Daoy (cell line): Measurements from ENCODE around the gene AFAP1. TPM values are rescaled to one million over a fixed set of nuclear protein-coding genes. Genes with fewer than 3 reads are reported as not detected.

Experiments
- DNase-seq: peaks from one replicate; pipeline ENCODE4 v3.0.0-alpha.2; 2015; ENCODE audit warnings: low read depth
- total RNA-seq: library from RNA; depleted of rRNA; stranded (reverse); fragments of >200 nt; shearing (Covaris generic); gene quantifications from 2 replicates; pipeline ENCODE4 v1.2.3, GENCODE V29; 2014; rRNA removed

Gene AFAP1
- total RNA-seq, 1 experiment from 2014 or later = 42.0 TPM

DNA sequence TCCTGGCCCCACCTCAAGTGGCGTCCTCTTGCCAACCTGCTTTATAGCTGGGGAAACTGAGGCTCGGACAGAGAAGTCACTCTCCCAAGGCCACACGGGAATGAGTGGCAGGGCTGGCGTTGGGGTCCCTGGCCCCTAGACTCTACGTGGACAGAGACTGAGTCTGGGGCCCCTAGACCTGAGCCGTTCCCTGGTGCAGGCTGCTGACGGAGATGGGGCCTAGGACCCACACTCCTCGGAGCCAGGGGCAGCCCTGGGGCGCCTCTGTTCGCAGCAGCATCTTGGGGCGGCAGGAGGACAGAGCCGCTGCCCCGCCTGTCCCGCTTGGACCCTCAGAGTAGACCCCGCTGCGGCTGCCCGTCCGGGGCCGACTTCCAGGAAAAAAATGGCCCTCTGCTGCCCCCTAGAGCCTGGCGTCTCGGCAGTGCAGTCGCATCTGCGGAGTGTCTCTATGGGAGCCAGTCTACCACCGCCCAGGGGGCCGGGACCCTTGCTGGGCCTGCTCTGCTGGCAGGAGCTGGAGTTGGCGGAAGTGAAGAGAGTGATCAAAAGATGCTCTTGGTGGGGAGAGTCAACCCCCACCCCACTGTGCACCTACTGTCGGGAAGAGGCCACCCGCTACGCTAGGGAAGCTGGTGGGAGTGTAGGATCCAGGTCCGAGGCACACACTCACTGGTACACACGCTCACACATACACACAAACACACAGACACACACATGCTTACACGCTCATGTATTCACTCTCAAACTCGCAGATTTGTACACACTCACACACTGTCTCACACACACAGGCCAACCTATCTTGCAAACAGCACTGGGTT lies 220.1 kb downstream of the AFAP1 start:
- DNase-seq = peak; percentile 44

GRCh38 chr4:7717946-7718490 lies 221.6 kb downstream of the AFAP1 start:
- DNase-seq = no peak

DNA sequence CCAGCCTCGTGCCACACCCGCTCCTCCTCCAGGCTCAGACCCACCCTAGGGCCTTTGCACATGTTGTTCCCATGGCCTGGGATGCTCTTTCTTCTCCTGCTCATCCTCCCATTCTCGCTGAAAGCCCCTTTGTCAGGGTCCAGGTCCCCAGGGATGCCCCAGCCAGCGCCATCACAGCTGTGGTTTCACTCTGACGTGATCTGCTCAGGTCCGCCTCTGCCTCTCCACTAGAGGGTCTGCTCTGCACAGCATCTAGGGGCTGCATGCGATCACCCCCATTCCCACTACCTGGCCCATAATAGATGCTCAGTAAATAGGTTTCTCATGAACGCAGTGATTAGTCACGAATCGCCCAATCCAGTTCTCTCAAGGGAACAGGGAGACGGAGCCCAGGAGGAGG lies 222.5 kb downstream of the AFAP1 start:
- no peak for DNase-seq

DNA sequence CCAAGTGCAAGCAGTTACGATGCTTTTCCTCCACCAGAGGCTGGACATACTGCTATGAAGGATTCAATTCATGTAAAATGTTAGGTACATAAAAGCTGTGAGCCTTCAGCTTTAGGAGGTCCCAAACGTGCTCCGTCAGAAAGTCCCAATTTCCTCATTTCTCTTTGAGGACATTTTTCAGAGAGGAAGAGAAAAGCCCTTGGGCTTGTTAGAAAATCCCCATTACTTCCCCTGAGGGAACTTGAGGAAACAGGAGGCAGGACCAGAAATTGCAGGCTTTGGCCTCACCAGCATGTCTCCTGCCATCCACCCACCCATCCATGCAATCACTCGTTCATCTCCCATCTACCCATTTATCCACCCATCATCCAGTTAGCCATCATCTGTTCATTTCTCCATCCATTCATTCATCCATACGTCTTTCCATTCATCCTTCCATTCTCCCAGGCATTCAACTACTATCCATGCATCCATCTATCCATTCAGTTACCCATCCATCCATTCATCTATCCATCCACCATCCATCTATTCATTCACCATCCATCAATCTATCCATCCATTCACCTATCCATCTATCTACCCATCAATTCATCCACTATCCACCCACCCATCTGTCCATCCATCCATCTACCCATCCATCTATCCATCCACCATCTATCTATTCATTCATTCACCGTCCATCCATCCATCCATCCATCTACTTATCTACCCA lies 223.5 kb downstream of the AFAP1 start:
- DNase-seq = no peak

- no peak for DNase-seq
These were observed 224.2 kb downstream of the AFAP1 start for GRCh38 chr4:7715271-7716009.

DNA sequence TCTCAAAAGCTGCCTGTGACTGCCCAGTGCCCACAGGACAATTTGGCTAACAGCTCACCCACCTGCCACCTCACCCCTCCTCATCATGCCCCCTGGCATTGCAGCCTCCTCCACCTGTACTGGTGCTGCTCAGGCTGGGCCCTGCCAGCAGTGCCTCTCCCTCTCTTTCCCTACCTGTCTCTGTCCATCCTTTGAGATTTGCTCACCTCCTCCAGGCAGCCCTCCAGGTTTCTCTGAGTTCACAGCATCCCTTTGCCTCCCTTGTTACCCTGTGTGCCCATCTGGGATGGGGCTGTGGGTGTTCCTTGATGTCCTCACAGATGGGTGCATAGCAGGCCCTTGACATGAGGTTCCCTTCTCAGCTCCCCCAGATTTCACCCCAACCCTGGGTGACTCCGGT lies 224.9 kb downstream of the AFAP1 start:
- no peak for DNase-seq

DNA sequence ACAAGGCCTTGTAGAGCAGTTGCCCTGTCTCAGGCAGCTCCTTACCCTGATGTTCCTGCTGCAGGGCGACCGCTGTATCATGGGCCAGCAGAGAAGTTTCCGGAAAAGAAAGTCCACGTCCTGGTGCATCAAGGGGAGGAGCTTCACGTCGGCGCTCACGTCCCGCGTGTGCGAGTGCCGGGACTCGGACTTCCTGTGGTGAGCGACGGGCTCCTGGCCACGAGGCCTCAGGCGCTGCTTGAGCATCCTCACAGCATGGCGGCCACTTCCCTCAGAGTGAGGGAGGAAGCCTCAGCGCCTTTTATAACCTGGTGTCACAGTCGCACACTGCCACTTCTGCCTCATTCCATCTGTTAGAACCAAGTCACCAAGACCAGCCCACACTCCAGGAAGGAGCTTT lies 225.5 kb downstream of the AFAP1 start:
- no peak for DNase-seq

GRCh38 chr4:7713757-7714156 lies 225.9 kb downstream of the AFAP1 start:
- DNase-seq = no peak

GRCh38 chr4:7712021-7712671 lies 227.5 kb downstream of the AFAP1 start:
- DNase-seq = no peak

DNA sequence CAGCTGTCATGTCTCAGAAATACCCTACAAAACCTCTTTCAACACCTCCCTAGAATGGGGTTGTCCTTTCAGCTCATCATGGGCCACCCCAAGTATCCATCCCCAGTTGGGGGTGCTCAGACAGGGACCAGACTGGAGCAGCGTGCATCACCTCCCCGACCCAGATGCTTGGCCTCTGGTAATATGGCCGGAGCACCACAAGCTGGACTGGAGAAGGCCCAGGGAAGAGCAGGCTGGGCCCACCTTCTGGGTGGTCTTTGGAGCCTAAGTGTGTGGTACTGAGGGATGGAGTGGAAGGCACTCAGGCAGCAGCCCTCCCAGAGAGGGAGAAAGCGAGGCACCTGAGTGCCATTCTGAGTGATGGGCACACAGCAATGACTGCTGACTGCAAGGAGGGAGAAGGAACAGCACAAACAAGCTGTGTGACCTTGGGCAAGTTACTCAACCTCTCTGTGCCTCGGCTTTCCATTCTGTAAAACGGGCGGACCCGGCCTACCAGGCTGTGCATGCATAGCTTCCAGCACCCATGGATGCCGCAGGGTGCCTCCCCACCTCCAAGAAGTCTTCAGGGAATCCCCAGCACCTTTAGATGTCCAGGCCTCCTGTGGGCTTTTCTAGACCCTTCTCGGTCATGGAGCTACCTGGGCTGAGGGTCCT lies 228.2 kb downstream of the AFAP1 start:
- DNase-seq = no peak

DNA sequence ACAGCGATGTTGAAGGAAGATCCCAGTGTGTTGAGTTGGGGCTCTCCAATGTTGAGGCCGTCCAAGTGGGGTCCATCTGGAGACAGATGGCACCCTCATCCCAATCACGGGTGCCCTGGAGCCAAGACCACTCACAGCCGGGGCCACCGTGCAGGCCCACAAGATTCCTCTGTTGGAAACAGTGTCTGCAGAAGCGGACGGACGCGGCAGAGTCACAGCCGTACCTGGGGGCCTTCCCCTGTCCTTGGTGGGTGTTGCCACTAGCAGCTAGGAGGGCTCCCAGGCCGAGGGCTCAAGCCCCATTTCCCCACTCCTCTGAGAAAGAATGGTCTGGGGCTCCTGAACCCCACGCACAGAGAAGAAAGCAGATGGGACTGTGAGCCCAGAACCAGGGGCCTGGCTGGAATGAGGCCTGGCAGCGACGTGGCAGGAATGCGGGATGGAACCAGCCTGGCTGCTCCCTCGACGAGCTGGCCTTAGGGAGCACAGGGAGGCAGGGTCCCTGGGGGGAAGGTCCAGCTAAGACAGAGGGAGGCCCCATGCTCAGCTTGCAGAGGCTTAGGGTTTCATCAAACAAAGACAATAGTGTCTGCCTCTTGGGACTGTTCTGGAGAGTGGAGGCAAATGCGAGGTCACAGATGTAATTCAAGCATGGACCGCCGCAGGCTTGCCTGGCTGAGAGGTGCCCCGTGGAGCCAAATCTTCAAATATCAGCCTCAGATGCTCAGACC lies 228.9 kb downstream of the AFAP1 start:
- DNase-seq = no peak

DNA sequence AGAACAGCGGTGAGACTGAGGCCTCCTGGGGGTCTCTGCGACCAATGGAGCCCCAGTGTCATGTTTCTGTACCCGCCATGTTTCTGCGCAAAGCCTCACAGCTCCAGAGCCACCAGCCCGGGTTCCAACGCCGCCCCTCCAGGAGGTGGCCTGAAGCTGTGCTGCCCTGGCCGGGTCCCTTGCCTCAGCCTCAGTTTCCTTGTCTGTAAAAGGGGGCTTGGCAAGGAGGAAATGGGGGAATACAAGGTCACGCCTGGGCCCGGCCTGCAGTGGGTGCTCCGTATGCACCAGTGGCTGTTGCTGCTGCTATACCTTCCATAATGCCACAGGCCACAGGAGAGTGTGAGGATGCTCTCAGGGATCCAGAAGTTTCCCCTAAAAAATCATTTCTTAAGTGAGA lies 229.5 kb downstream of the AFAP1 start:
- no peak for DNase-seq

- DNase-seq = no peak
These were observed 230.2 kb downstream of the AFAP1 start for GRCh38 chr4:7709431-7709830.

- peak; percentile 34 for DNase-seq
These were observed 230.7 kb downstream of the AFAP1 start for GRCh38 chr4:7708981-7709380.

Other genes starting within 250 kb of the AFAP1 start
- gene ABLIM2, start 219.0 kb upstream of the AFAP1 start, total RNA-seq = 0.21 and 0.23 TPM in 2 replicates